ENCODE data around the gene MGLL. TPM values are rescaled to one million over a fixed set of nuclear protein-coding genes. Genes with fewer than 3 reads are reported as not detected.
"Not testable (repeated sequence)": the region's sequence is repeated elsewhere in the genome, so short reads cannot be mapped to it uniquely, and the experiment has no call there.

The MGLL gene
- polyA plus RNA-seq, 3 donors = 21.7 to 137 (median 72.9) TPM

GRCh38 chr3:127669541-127670228 lies 152.6 kb downstream of the MGLL start:
- H3K27ac ChIP-seq (ENCODE audit: low read depth, low read length) = no peak overlapping the region
- WGBS, 3 donors = 88 to 92% (median 90%) methylated on average over 14 of the region's 14 CpGs

GRCh38 chr3:127668906-127669305 lies 153.4 kb downstream of the MGLL start:
- no peak overlapping the region for H3K27ac ChIP-seq (ENCODE audit: low read depth, low read length)
- 90 to 96% (median 93%) methylated on average over 7 of the region's 7 CpGs for WGBS, 3 donors

DNA sequence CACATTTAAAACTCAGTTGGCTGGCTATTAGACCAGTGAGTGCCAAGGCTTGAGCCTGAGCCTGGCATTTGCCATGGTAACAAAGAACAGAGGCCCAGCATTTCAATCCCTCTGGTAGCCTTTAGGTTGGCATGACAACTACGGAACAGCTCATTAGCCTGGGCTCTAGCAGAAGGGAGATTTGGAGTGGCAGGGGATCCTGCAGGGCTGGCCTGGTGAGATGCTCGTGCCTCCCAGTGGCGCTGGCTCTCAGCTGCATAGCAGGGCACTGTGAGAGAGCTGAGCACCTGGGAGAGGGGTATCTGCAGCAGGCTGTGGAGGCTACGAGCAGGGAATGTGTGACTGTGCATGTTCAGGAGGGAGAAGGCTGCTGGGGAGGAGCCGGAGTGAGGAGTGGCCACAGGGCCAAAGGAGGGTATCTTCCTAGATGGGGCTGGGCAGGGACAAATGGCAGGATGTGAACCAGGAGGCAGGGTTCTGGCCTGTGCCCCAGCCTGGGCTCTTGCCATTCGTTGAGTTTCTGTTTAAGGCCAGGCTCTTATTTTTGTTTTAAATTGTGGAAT lies 155.1 kb downstream of the MGLL start:
- no peak overlapping the region for H3K27ac ChIP-seq (ENCODE audit: low read depth, low read length)
- 88 to 91% (median 90%) methylated on average over 6 of the region's 6 CpGs for WGBS, 3 donors

- WGBS, 3 donors = 78 to 84% (median 83%) methylated on average over 2 of the region's 2 CpGs
- no peak overlapping the region for H3K27ac ChIP-seq (ENCODE audit: low read depth, low read length)
Observed at GRCh38 chr3:127666676-127667075, 155.6 kb downstream of the MGLL start.

DNA sequence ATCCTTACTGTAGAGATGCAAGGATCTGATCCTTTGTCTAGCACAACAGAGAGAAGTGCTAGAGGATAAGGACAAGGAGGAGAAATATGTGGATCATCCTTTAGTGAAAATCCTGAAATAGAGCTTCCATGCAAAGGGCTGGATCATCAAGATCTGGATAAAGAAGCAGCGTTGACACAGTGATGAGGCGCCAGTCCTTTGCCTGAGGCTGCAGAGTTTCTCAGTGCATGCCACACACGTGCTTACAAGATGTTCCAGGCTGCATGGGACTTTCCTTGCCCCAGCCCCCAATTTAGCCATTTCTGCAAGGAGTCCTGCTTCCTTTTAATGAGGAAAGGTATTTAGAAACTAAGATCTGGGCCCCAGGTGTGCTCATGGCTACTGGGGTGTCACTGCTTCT lies 156.7 kb downstream of the MGLL start:
- 96 to 97% (median 96%) methylated on average over 3 of the region's 3 CpGs for WGBS, 3 donors
- no peak overlapping the region for H3K27ac ChIP-seq (ENCODE audit: low read depth, low read length)

- no peak overlapping the region for H3K27ac ChIP-seq (ENCODE audit: low read depth, low read length)
- WGBS, 3 donors = 46 to 87% (median 79%) methylated on average over 2 of the region's 2 CpGs
Observed at GRCh38 chr3:127665165-127665564, 157.2 kb downstream of the MGLL start.

DNA sequence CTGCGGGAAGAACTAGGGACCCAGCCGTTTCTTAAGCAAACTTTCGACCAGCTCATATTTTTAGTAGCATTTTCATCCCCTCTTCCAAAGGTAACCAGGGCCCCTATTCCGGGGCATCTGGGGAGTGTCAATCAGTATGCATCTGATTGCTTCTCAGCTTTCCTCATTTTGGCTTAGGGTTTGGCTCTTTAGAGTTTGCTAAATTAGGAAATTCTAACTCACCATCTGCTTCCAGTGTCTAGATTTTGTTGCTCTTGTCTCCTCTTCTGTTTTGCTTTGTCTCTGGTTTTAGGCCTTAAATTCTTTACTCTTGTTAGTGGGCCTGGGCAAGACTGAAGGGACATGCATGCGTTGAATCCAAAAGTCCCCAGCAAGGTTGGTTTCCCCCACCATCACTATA lies 159.2 kb downstream of the MGLL start:
- 87 to 94% (median 93%) methylated on average over 5 of the region's 5 CpGs for WGBS, 3 donors
- no peak overlapping the region for H3K27ac ChIP-seq (ENCODE audit: low read depth, low read length)

DNA sequence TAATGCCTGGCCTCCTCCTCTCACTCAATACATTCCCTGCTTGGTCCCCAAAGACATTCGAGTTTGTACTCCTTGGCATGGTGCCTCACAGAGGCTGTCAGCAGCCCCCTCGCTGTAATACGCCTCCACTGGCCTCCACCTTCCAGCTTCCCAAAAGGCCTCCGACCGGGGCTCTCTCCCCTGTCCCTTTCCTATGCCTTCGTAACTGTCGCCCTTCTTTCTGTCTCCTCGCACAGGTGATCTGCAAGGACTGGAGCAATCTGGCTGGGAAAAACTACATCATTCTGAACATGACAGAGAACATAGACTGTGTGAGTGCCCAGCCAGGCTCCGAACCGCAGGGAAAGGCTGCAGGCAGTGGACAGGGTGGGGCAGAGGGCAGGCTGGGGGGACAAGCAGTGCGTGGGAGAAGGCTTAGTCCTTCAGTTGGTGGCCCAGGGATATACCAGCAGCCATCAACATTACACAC lies 160.3 kb downstream of the MGLL start:
- no peak overlapping the region for H3K27ac ChIP-seq (ENCODE audit: low read depth, low read length)
- 77 to 83% (median 82%) methylated on average over 11 of the region's 11 CpGs for WGBS, 3 donors

- no peak overlapping the region for H3K27ac ChIP-seq (ENCODE audit: low read depth, low read length)
- 89 to 98% (median 96%) methylated on average over 5 of the region's 5 CpGs for WGBS, 3 donors
Observed at GRCh38 chr3:127661600-127661999, 160.7 kb downstream of the MGLL start.

- WGBS, 3 donors = 91 to 95% (median 93%) methylated on average over 10 of the region's 10 CpGs
Observed at GRCh38 chr3:127660621-127661251, 161.6 kb downstream of the MGLL start.

DNA sequence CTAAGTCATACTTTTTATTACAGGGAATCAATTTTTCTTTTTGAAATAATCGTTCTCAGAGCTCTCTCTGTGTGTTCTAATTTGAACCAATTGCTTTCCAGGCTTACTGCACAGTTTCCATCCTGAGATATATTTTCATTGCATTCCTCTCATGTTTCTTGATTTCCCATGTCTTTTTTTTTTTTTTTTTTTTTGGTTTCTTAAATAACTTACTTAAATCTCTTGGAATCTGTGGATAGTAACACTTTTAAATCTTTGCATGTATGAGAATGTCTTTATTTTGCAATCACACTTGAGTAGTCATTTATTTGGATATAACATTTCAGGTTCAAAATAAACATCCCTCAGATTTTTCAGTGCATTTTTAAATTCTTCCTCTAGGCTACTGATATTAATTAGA lies 164.1 kb downstream of the MGLL start:
- H3K27ac ChIP-seq (ENCODE audit: low read depth, low read length) = no peak overlapping the region
- WGBS, 3 donors = 65 to 69% (median 68%) methylated on average over 1 of the region's 1 CpG

More at GRCh38 chr3:127660621-127661251, 161.6 kb downstream of the MGLL start:
- no peak overlapping the region for H3K27ac ChIP-seq (ENCODE audit: low read depth, low read length)

GRCh38 chr3:127656906-127657305 lies 165.4 kb downstream of the MGLL start:
- no peak overlapping the region for H3K27ac ChIP-seq (ENCODE audit: low read depth, low read length)
- 89 to 96% (median 89%) methylated on average over 8 of the region's 8 CpGs for WGBS, 3 donors

DNA sequence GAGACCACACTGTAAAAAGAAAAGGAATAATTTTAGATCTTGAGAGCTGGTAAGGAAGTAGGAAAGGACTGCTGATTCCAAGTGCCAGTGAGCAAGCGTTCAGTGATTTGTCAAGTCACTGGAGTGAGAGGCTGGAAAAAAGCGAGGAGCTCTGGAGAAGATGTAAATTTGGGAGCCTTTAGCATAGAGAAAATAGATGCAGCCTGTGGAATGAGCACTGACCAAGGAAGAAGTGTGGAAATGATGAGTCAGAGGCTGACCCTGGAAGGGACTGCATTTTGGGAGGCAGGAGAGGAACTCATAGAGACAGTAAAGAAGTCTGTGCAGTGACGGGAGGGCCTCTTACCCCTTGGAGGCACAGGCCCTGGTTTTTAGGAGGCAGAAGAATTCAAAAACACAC lies 166.7 kb downstream of the MGLL start:
- 77 to 85% (median 79%) methylated on average over 3 of the region's 3 CpGs for WGBS, 3 donors
- H3K27ac ChIP-seq (ENCODE audit: low read depth, low read length) = no peak overlapping the region

- WGBS, 3 donors = 93 to 94% (median 94%) methylated on average over 6 of the region's 6 CpGs
- H3K27ac ChIP-seq (ENCODE audit: low read depth, low read length) = not testable (repeated sequence)
Observed at GRCh38 chr3:127654993-127655392, 167.3 kb downstream of the MGLL start.

DNA sequence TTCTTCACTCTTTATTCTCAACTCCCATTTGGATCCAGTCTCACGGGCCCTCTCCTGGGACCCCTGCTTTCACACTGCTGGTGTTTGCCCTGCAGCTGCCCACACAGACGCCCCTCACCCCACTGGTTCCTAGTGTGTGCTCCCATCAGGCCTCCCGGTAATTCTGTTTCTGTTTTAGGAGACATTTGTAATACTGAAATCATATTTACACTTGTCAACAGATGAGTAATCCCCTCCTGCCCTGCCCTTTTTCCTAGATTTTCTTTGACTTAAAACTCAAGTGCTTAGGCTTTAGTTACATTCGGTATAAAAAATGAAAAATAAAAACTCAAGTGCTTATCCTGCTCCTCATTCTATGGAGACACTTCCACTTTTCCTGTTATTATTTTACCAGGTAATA lies 167.9 kb downstream of the MGLL start:
- H3K27ac ChIP-seq (ENCODE audit: low read depth, low read length) = no peak overlapping the region
- WGBS, 3 donors = 70 to 79% (median 76%) methylated on average over 4 of the region's 4 CpGs

GRCh38 chr3:127652246-127652995 lies 169.9 kb downstream of the MGLL start:
- 56 to 63% (median 61%) methylated on average over 13 of the region's 13 CpGs for WGBS, 3 donors
- H3K27ac ChIP-seq (ENCODE audit: low read depth, low read length) = no peak overlapping the region

DNA sequence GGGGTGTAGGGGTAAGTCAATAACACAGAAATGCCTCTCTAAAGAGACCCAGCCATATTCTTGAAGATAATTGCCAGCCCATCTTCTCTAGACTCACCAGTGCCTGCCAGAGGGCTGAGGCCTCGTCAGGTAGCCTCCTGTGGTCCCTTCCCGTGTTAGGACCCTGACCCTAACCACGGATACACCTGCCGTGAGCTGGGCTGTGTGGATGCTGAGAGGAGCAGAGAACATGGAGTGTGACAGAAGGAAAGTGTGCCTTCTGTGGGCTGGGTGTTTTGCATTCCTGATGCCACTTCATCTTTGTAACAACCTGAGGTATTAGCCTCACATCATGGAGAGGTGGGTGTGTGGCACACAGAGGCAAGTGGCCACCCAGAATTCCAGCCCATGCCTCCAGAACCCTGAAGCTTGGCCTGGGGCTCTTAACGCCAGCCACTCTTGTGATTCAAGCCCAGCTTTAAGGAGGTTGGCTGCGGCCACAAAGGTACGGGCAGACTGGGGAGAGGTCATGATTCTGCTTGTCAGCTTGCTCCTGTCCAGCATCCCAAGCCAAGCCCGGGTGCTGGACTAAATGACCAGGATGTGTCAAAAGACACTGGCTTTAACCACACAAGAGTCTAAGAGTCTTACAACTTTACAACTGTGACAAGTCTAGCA lies 170.7 kb downstream of the MGLL start:
- no peak overlapping the region for H3K27ac ChIP-seq (ENCODE audit: low read depth, low read length)
- 78 to 87% (median 79%) methylated on average over 8 of the region's 8 CpGs for WGBS, 3 donors

GRCh38 chr3:127650236-127650635 lies 172.1 kb downstream of the MGLL start:
- H3K27ac ChIP-seq (ENCODE audit: low read depth, low read length) = no peak overlapping the region
- 89 to 95% (median 92%) methylated on average over 4 of the region's 4 CpGs for WGBS, 3 donors

GRCh38 chr3:127647845-127648204 lies 174.5 kb downstream of the MGLL start:
- no peak overlapping the region for H3K27ac ChIP-seq (ENCODE audit: low read depth, low read length)

All from adipose tissue (tissue), 3 donors.